SK-N-SH (cell line): ENCODE data around the gene SRGAP1.

Source experiments
- CHD2 ChIP-seq: fragments of 150-350 bp; IDR thresholded peaks from 2 replicates; pipeline ENCODE4 v1.6.1; 2018; ENCODE audit warnings: low read length; ENCODE audit not compliant: partially characterized antibody
- CTCF ChIP-seq: fragments of 200-600 bp; sonication (generic); IDR thresholded peaks from 2 replicates; pipeline ENCODE4 v1.6.1; 2017; ENCODE audit warnings: antibody characterized with exemption, mild to moderate bottlenecking, moderate library complexity
- ELF1 ChIP-seq: IDR thresholded peaks from 2 replicates; pipeline ENCODE4 v1.4.0; 2012
- EP300 ChIP-seq, 2 experiments: IDR thresholded peaks; 2 replicates each; pipeline versions ENCODE4 v1.4.0 to v1.6.1; 2012; ENCODE audit warnings: borderline replicate concordance in 1 of 2, low read depth in 1 of 2, low read length in 1 of 2
- IRF3 ChIP-seq: fragments of 150-350 bp; IDR thresholded peaks from 2 replicates; pipeline ENCODE4 v1.6.1; 2016; ENCODE audit warnings: mild to moderate bottlenecking, low read depth, low read length
- MAX ChIP-seq: IDR thresholded peaks from 2 replicates; pipeline ENCODE4 v1.4.0; 2012; ENCODE audit warnings: low read depth
- RAD21 ChIP-seq: IDR thresholded peaks from 2 replicates; pipeline ENCODE4 v1.6.1; 2012; ENCODE audit warnings: mild to moderate bottlenecking, low read length
- RCOR1 ChIP-seq: fragments of 150-350 bp; IDR thresholded peaks from 2 replicates; pipeline ENCODE4 v1.6.1; 2017; ENCODE audit warnings: antibody characterized with exemption, low read length
- SIN3A ChIP-seq: IDR thresholded peaks from 2 replicates; pipeline ENCODE4 v1.6.1; 2012; ENCODE audit warnings: low read depth, mild to moderate bottlenecking, low read length, moderate library complexity, borderline replicate concordance

- no peak for TF ChIP-seq RAD21
- TF ChIP-seq CTCF = no peak
- TF ChIP-seq MAX = no peak
- no peak for TF ChIP-seq RCOR1
- no peak for TF ChIP-seq EP300 (IDR thresholded peaks at IDR 0.05; ENCODE audit: borderline replicate concordance in 1 of 2, low read depth in 1 of 2, low read length in 1 of 2)
- TF ChIP-seq CHD2 = no peak
- no peak for TF ChIP-seq ELF1
- no peak for TF ChIP-seq IRF3
- no peak for TF ChIP-seq SIN3A
These were observed 87.2 kb downstream of the SRGAP1 start for GRCh38 chr12:63931703-63932102.
